GM23338 (cell line): ENCODE data around the gene NECTIN3.

Source experiments
- CREB1 ChIP-seq: fragments of 250-450 bp; sonication (Bioruptor Pico); IDR thresholded peaks from 2 replicates; pipeline ENCODE4 v1.5.0; 2020; ENCODE audit warnings: low read depth, mild to moderate bottlenecking, moderate library complexity
- CTCF ChIP-seq, 2 experiments: fragments of 200-600 bp in 1 of 2; sonication (generic) in 1 of 2; conservative IDR thresholded peaks; 2 replicates each; pipeline versions ENCODE4 v1.5.1 to v1.6.1; 2016 to 2017; ENCODE audit warnings: antibody characterized with exemption in 2 of 2, low read depth in 2 of 2, mild to moderate bottlenecking in 2 of 2, moderate library complexity in 1 of 2
- EZH2 ChIP-seq: fragments of 200-600 bp; sonication (generic); IDR thresholded peaks from one replicate; pipeline ENCODE4 v1.8.0; 2017; ENCODE audit warnings: antibody characterized with exemption, mild to moderate bottlenecking, low read depth; ENCODE audit not compliant: unreplicated experiment
- EZH2phosphoT487 ChIP-seq: fragments of 200-600 bp; sonication (generic); IDR thresholded peaks from one replicate; pipeline ENCODE4 v1.8.1; 2018; ENCODE audit warnings: antibody characterized with exemption; ENCODE audit not compliant: unreplicated experiment
- POLR2AphosphoS5 ChIP-seq: IDR thresholded peaks from 2 replicates; pipeline ENCODE4 v1.6.1; 2016; ENCODE audit warnings: antibody characterized with exemption, low read depth
- REST ChIP-seq: IDR thresholded peaks from one replicate; pipeline ENCODE4 v1.6.1; 2018; ENCODE audit warnings: antibody characterized with exemption; ENCODE audit not compliant: unreplicated experiment
- STAT1 ChIP-seq: IDR thresholded peaks from one replicate; pipeline ENCODE4 v1.6.1; 2016; ENCODE audit warnings: antibody characterized with exemption; ENCODE audit not compliant: unreplicated experiment

- TF ChIP-seq CTCF (conservative IDR thresholded peaks at IDR 0.05; ENCODE audit: low read depth in 2 of 2) (no peak), POLR2AphosphoS5 (no peak), EZH2 (no peak), REST (no peak), CREB1 (no peak), EZH2phosphoT487 (no peak), STAT1 (no peak)
These were observed 62.7 kb downstream of the NECTIN3 start for GRCh38 chr3:111134302-111134701.
